ENCODE measurements around the gene ALDH18A1.

ALDH18A1 gene

GRCh38 chr10:95657250-95657649 lies 739 bp upstream of the ALDH18A1 start:
- H3K4me2 ChIP-seq (ENCODE audit: low read length): peak overlapping the region; percentile 56; the same call in 1 of the 2 replicates
- H3K27ac ChIP-seq (ENCODE audit: low read depth, low read length, poor library complexity, severe bottlenecking): no peak overlapping the region

GRCh38 chr10:95655571-95656290 lies 780 bp downstream of the ALDH18A1 start:
- Histone ChIP-seq H3K4me2 (ENCODE audit: low read length) (peak overlapping the region; percentile 94), H3K4me3 (ENCODE audit: low read depth, low read length, poor library complexity, severe bottlenecking) (peak overlapping the region; percentile 89), H3K27me3 (ENCODE audit: insufficient read depth, low read length) (no peaks in the 10 kb centered on the region), H4K20me1 (ENCODE audit: insufficient read depth, low read length) (no peaks in the 10 kb centered on the region), H3K27ac (ENCODE audit: low read depth, low read length, poor library complexity, severe bottlenecking) (no peak overlapping the region), H3K9me2 (ENCODE audit: low read depth, low read length) (no peaks in the 10 kb centered on the region), H3K9me3 (ENCODE audit: low read length) (no peaks in the 10 kb centered on the region), H3F3A (ENCODE audit: insufficient read depth, low read length) (no peaks in the 10 kb centered on the region), H3K79me2 (ENCODE audit: insufficient read depth, low read length) (peaks cover 10% of the 10 kb centered on the region), H3K9ac (ENCODE audit: low read length) (peak overlapping the region; percentile 83), H3K36me3 (ENCODE audit: insufficient read depth, low read length) (peaks cover 27% of the 10 kb centered on the region), H2AFZ (ENCODE audit: low read length) (no peak overlapping the region), H3K4me1 (ENCODE audit: insufficient read depth, low read length, severe bottlenecking) (peaks cover 6% of the 10 kb centered on the region)
- TF ChIP-seq EZH2 (IDR thresholded peaks at IDR 0.05; ENCODE audit: borderline replicate concordance, low read length) (no peak), CTCF (IDR thresholded peaks at IDR 0.05; ENCODE audit: low read length) (no peak)

More at GRCh38 chr10:95657250-95657649, 739 bp upstream of the ALDH18A1 start:
- Histone ChIP-seq H2AFZ (ENCODE audit: low read length) (no peak overlapping the region), H3K4me3 (ENCODE audit: low read depth, low read length, poor library complexity, severe bottlenecking) (peak overlapping the region; percentile 89), H3K9me2 (ENCODE audit: low read depth, low read length) (no peaks in the 10 kb centered on the region), H3F3A (ENCODE audit: insufficient read depth, low read length) (no peaks in the 10 kb centered on the region), H4K20me1 (ENCODE audit: insufficient read depth, low read length) (no peaks in the 10 kb centered on the region), H3K9ac (ENCODE audit: low read length) (no peak overlapping the region; the same call in 1 of the 2 replicates), H3K27me3 (ENCODE audit: insufficient read depth, low read length) (no peaks in the 10 kb centered on the region), H3K4me1 (ENCODE audit: insufficient read depth, low read length, severe bottlenecking) (peaks cover 6% of the 10 kb centered on the region), H3K79me2 (ENCODE audit: insufficient read depth, low read length) (peaks cover 10% of the 10 kb centered on the region), H3K36me3 (ENCODE audit: insufficient read depth, low read length) (peaks cover 11% of the 10 kb centered on the region), H3K9me3 (ENCODE audit: low read length) (no peaks in the 10 kb centered on the region)
- TF ChIP-seq CTCF (IDR thresholded peaks at IDR 0.05; ENCODE audit: low read length) (no peak), EZH2 (IDR thresholded peaks at IDR 0.05; ENCODE audit: borderline replicate concordance, low read length) (no peak)

- Histone ChIP-seq H3K4me2 (ENCODE audit: low read length) (no peak overlapping the region), H3K27me3 (ENCODE audit: insufficient read depth, low read length) (no peaks in the 10 kb centered on the region), H4K20me1 (ENCODE audit: insufficient read depth, low read length) (no peaks in the 10 kb centered on the region), H3F3A (ENCODE audit: insufficient read depth, low read length) (no peaks in the 10 kb centered on the region), H3K9me2 (ENCODE audit: low read depth, low read length) (no peaks in the 10 kb centered on the region), H2AFZ (ENCODE audit: low read length) (no peak overlapping the region), H3K79me2 (ENCODE audit: insufficient read depth, low read length) (peaks cover 10% of the 10 kb centered on the region), H3K27ac (ENCODE audit: low read depth, low read length, poor library complexity, severe bottlenecking) (no peak overlapping the region), H3K4me3 (ENCODE audit: low read depth, low read length, poor library complexity, severe bottlenecking) (no peak overlapping the region), H3K9ac (ENCODE audit: low read length) (no peak overlapping the region), H3K4me1 (ENCODE audit: insufficient read depth, low read length, severe bottlenecking) (peaks cover 6% of the 10 kb centered on the region), H3K36me3 (ENCODE audit: insufficient read depth, low read length) (peaks cover 35% of the 10 kb centered on the region), H3K9me3 (ENCODE audit: low read length) (no peaks in the 10 kb centered on the region)
- TF ChIP-seq EZH2 (IDR thresholded peaks at IDR 0.05; ENCODE audit: borderline replicate concordance, low read length) (no peak), CTCF (IDR thresholded peaks at IDR 0.05; ENCODE audit: low read length) (no peak)
These were observed 2.6 kb downstream of the ALDH18A1 start for GRCh38 chr10:95653895-95654294.

All from OCI-LY1 (cell line).